Activated CD4-positive, alpha-beta T cell treated with anti-CD3 and anti-CD28 coated beads, Interleukin-2, amount 50 U/mL, for 24 hours (primary cell): ENCODE data around the gene KCNK4.

Experiments used
- DNase-seq, 2 donors: peaks; one replicate each; pipeline ENCODE4 v3.0.0-alpha.2; 2020; ENCODE audit warnings: low read depth in 1 of 2, low spot score in 1 of 2

The KCNK4 gene

DNA sequence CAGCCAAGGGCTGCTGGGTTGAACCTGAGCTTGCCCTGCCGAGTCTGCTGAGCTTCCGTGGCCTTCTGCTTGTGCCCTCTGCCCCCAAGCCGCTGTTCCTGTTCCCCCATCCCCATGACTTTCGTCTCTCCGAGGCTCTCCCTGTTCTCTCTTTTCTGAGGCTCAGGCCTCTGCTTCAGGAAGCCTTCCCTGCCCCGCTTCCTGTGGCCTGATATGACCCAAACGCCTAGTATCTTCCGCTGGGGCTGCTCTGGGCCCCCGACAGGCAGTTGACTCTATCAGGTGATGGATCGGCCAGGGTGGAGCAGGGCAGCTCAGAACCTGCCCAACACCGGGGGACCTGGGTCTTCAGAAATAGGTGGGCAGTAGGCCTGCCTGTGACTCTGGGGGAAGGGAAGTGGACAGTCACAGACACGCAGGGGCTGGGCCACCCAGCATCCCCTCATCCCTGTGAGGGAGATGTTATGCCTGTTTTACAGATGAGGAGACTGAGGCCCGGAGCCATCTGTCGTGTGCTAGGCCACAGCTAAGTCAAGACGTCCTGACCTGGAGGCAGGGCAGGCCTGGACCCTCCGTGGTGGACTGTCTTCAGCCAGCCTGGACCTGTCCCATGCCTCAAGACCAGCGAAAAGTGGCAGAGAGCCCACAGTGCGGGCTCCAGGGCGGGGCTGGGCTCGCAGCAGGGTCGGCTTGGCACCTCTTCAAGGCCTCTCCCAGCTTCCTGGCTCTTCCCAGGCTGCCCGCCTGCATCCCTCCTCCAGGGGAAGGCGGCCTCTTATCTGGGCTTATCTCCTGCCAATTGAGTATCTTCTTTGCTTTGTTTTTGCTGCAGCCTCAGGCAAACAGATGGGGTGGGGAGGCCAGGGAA lies 22.8 kb upstream of the KCNK4 start:
- DNase-seq, result no peak

DNA sequence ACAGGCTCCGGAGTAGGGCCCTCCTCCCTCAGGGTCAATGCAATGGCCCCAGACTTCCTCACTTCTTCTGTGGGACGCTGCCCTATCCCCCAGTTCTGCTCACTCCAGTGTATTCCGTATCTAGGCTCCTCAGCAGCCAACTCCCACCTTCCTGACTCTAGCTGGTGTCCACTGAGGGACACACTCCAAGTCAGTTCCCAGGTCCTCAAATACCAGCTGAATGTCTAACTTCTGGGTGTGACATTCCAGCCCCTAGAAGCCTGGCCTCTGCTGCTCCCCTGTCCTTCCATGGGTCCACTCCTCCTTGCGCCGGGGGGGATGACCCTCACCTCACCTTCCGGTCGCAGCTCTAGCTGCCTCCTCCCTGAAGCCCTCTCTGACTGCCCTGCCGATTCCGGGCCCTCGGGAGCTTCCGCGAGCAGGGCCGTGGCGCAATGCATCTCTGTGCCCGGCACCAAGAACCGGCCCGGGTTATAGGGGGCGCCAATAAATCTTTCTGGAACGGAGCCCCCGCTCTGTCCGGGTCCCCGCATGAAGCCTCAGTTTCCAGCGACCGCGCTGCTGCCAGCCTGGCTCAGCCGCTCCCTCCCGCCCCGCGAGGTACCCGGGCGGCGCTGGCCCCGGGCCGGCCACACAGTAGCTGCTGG lies 22.1 kb upstream of the KCNK4 start:
- DNase-seq, result peak in 1 of 2 donors; percentile 35

DNA sequence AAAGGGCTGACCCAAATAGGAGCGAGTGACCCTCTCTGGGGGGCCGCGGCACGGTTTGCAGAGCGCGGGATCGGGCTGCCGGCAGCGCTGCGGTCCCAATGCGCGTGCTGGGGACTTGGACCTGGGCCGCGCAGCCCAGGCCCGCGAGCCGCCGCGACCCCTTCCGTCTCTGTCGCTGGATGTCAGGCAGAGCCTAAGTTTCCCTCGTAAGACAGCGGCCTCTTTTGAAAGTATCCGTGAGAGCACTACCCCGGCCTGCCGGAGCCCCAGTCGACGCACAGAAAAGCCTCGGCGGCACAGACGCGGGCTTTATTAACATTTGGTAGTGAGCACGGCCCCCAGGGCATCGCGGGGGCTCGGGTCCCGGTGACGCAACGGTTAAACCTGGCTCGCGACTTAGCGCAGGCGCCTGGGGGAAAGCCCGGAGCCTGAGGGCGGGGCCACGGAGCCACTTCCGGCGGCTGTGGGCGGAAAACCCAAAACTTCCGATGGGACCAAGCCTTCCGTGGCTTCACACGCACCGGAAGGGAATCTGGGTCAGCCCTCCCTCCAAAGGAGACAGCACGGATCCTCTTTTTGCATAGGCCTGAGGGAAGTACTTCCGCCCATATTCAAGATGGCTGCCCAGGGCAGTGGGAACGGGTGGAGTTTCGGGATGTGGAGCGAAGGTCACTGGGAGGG lies 21.4 kb upstream of the KCNK4 start:
- peak; percentile 97 to 99 for DNase-seq

DNA sequence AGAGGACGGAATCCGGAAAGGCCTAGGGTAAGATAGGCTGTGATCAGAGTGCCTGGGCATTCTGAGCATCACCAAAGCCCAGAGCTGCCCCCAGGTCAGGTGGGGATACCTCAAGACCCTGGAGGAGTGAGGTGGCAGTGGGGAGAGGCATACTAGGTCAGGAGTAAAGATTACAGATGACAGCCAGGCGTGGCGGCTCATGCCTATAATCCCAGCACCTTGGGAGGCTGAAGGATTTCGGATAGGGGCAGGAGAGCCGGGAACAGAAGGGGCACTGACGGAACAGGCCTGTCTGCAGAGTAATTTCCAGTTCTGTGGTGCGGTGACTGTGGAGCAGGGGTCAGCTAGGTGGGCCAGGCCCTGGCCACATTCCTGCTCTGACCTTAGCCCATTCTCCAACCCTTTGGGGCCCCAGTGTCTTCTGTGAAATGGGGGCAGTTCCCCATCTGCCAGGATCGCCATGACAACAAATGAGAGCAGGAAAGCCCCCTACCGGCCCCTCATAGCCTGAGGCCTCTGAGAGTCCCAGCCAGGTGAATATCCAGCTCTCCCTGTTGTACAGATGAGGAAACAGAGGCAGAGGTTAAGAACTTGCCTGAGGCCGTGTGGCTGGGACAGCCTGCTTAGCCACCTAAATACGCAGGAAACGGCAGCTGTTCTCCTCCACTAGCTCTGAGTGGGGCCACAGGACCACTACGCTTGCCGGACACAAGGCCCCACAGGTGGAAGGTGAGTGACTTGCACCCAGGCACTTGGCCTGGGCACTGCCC lies 15.9 kb upstream of the KCNK4 start:
- no peak for DNase-seq

DNA sequence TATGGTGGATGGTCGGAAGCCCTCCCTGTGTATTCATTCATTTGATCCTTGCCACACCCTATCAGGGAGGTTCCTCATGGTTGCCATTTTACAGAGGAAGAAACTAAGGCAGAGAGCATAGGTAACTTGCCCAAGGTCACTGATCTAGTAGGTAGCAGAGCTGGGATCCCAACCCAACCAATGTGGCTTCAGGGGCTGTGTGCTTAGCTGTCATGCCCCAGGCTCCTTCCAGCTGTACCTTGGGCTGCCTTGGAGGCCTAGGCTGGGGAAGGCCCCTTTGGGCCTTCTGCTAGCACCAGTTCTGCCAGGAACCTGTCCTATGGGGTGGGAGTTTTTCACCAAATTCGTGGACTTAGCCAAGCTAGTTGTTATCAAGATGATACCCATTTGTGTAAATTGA lies 15.3 kb upstream of the KCNK4 start:
- DNase-seq, result no peak

DNA sequence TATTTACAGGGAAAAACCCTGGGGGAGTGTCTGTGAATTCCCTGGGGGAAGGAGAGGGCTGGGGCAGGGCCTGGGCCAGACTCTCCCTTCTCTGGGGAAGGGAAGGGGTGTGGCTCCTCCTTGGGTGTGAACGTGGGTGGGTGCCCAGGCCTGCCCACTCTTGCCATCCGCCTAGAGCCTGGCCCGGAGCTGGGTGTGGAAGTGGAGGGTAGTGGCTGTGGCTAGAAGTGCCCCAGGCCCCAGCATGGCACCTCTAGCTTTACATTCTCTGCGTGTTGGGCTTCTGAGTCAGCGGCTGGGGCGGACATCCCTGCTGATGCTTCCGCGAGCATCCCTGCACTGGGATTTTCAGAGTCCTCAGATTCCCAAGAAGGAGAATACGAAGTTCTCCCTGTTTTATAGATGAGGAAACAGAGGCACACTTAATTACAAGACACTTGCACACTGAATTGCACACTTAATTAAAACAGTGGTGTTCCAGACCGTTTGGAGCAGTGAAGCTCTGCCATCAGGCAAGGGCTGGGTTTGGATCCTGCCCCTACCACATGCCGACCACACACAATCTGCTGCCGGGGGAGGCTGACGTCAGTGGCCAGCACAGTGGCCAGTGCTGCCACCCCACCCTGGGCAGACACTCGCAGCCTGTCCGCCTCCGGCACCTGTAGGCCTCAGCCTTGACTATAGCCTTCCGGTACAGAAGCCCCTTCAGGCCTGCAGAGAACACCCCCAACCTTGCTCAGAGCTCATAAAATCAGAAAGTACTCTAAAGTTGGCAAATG lies 14.3 kb upstream of the KCNK4 start:
- DNase-seq, result no peak

DNA sequence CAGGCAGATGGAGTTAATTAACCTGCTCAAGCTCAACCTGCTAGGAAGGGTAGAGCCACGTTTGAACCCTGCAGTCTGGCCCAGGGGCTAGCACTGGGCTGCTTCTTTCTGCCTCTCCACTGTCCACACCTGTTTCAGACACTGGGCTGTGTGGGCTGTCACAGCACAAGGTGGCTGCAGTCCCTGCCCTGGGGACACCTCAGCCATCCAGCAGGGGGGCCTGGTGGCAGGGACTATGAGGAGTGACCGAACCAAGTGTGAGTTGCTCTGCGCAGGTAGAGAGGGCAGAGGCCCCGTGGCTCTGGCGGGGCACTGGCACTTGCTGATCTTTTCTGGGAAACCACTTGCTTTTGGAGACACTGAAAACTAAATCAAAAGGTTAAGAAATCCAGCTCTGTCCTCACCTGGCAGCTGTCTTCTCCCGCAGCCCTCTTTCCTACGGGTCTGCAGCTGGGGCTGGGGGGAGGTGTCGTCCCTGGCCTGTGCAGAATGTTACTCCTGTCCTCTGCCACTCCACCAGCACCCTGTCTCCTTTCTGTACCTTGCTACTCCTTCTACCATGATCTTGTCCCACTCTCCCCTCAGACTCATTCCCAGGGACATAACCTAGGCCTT lies 12.4 kb upstream of the KCNK4 start:
- DNase-seq, result no peak

DNA sequence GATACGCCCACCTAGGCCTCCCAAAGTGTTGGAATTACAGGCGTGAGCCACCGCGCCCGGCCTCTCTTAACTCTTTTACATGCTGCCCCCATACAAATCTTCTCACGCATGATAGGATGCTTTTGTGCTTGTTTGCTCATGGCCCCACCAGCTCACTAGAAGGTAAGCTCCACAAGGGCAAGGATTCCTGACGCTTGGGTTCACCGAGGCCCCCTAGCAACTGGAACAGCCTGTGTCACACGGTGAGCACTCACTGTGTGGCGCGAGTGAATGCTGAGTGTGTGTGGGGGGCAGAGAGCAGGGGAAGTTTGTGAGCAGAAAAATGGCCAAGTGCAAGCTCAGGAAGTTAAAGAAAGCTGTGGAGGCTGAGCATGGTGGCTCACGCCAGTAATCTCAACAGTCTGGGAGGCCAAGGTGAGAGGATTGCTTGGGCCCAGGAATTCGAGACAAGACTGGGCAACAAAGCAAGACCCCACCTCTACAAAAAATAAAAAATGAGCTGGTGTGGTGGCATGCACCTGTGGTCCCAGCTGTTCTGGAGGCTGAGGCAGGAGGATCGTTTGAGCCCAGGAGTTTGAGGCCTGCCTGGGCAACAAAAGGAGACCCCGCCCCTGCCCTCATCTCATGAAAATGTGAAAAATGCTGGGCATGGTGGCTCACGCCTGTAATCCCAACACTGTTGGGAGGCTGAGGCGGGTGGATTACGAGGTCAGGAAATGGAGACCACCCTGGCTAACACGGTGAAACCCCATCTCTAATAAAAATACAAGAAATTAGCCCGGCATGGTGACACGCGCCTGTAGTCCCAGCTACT lies 8.9 kb upstream of the KCNK4 start:
- no peak for DNase-seq

DNA sequence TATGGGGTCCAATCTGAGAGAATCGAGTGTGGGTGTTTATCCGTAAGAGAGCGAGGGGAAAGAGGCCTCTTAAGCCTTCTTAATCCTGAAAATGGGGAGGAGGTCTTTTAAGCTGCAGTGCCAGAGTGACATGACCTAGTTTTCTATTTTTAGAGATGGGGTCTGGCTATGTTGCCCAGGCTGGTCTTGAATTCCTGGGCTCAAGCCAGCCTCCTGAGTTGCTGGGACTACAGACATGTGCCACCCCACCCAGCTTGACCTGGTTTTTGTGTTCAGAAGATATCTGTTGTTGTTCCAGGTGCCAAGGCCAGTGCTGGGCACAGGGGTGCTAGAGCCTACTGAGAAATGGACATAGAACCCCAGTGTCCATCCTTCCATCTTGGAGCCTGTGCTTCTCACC lies 8.0 kb upstream of the KCNK4 start:
- no peak for DNase-seq

DNA sequence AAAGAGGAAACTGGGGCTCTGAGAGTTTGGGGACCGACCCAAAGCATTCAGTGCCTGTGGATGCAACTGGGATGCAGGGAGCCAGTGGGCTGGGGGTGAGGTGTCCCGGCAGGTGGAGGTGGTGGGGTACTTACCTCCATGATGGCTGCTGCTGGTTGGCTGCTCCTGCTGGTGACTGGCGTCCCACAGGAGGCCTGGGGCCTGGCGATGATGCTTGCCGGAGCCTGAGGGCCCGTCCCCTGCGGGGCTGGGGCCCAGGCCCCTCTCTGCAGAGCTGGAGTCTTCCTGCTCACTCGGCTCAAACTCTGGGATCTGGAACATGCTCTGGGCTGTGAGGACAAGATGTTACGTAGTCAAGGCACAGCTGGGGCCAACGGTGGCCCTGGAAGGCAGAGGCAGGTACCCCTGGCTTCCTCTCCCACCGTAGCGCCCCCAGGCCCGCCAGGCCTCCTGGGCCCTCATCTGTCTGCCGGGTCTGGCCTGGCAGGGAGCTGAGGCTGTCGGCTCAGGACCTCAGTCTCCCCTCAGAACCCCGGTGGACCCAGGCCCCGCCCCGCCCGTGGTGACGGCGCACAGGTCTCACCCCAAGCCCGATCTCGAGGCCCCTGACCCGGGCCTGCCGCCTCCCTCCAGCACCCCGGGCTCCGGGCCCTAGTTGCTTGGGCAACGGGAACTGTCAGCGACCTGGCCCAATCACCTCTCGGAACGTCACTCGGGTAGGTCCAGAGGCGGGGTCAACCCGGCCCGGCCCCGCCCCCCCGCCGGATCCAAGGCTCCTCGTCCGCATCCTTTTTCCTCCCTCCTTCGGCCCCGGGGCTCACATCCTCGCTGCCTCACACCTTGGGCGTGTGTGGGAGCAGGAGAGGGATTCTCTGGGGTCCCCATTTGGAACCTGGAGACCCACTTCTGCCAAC lies 6.8 kb upstream of the KCNK4 start, which contains the start of gene BAD:
TSS of gene BAD (minus strand) at position 618 of the 914 bp plus-strand sequence. CDS start at position 321, 297 bp downstream.
- DNase-seq, result peak; percentile 81 to 90

DNA sequence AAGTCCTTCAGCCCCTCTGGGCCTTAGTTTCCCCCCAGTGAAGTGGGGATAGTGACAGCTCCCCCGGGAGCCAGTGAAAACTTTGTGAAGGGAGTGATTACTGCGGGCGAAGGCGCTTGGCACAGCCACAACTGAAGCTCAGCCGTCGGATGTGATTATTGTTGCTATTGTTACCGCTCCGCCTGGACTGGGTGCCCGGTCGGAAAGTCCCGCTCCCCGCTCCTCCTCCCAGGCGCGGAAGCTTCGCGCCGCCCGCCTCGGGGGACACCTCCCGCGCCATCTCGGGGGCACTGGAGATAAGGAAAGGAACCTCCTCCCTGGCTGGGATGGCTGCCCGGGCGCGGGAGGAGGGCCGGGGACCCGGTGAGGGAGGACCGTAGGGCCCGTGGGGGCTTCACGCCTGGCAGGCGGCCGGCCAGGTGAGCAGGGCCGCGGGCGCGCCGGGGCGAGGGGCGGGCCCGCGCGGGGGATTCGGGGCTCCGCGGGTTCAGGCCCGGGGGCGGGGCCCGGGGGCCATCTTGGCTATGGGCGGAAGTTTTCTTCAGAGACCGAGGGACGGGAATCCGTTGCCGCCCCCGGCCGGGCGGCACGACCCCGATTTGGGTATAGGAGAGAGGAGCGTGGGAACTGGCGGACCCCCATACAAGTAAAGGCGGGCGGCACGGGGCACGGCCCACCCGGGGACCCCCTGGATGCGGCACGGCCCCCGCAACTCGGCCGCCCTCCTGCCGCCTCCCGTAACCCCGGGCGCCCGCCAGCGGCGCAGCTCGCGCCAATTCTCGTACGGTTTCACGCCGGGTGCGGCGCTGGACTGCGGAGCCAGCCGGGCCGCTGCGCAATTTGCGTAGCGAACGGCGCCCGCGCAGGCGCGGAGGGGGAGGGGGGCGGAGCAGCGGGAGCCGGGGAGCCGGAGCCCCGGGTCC lies 5.9 kb upstream of the KCNK4 start, which contains the start of gene GPR137:
TSS of gene GPR137 (plus strand) at position 887 of the 923 bp plus-strand sequence. CDS start 677 bp downstream, outside the sequence.
- DNase-seq, result peak; percentile 80 to 97

DNA sequence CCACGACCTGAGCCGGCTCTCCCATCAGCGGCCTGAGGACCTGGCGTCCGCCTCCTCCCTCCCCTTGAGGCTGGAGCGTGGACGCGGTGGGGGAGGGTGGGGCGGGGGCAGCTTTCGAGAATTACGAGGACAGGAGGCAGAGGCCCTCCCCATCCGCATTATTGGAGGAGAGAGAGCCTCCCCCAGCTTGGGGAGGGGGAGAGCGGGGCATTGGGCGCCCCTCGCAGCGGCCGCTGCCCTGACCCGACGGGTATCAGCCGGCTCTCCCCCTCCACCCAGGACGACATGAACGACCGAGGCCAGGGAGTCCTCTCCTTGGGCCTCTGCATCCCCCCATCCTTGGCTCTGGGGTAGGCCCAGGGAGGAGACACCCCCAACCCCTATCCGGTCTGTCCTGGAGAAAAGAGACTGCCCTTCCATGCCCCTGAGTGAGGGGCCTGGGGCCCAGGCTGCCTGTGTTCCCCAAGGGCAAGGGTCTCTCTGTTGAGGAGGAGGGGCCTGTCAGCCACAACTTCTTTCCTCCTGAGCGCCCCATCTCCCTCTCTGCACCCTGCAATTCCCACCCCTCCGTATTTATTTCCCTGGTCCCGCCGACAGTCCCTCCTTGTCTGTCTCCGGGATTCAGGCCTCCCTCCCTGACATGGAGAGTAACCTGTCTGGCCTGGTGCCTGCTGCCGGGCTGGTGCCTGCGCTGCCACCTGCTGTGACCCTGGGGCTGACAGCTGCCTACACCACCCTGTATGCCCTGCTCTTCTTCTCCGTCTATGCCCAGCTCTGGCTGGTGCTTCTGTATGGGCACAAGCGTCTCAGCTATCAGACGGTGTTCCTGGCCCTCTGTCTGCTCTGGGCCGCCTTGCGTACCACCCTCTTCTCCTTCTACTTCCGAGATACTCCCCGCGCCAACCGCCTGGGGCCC lies 5.0 kb upstream of the KCNK4 start:
- DNase-seq, result no peak

DNA sequence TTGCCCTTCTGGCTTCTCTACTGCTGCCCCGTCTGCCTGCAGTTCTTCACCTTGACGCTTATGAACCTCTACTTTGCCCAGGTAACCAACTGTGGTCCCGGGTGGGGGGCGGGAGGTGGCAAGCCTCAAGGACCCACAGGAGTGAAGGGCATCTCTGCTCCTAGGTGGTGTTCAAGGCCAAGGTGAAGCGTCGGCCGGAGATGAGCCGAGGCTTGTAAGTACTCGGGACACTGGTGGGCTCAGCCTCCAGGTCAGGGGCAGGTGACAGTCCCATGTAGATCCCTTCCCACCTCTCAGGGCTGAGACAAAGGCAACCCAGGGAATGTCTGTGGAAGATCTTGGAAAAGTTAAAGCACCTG lies 4.3 kb upstream of the KCNK4 start:
- no peak for DNase-seq

DNA sequence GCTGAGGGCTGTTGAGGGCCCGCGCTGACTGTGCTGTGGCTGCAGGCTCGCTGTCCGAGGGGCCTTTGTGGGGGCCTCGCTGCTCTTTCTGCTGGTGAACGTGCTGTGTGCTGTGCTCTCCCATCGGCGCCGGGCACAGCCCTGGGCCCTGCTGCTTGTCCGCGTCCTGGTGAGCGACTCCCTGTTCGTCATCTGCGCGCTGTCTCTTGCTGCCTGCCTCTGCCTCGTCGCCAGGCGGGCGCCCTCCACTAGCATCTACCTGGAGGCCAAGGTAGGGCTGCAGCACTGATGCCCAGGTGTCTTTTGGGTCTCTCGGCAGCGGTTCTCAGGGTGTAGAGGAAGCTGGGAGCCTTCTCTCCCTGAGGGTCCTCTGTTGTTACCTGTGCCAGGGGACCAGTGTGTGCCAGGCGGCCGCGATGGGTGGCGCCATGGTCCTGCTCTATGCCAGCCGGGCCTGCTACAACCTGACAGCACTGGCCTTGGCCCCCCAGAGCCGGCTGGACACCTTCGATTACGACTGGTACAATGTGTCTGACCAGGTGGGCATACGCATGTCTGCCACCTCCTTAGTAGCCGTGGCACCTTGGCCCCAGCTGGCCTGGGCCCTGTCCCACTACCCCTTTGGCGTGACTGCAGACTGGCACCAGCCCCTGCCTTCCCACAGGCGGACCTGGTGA lies 3.3 kb upstream of the KCNK4 start:
- no peak for DNase-seq

DNA sequence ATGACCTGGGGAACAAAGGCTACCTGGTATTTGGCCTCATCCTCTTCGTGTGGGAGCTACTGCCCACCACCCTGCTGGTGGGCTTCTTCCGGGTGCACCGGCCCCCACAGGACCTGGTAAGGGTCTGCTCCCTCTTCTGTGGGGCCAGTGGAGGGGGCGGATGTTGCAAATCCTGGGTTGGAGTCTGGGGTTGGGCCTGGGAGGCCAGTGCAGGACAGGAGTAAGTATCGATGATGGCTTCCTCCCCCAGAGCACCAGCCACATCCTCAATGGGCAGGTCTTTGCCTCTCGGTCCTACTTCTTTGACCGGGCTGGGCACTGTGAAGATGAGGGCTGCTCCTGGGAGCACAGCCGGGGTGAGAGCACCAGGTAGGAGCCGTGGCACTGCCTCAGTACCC lies 2.8 kb upstream of the KCNK4 start:
- DNase-seq, result no peak
